IMR-90 (cell line): ENCODE measurements around the gene PARD3.

Experiments
- BHLHE40 ChIP-seq: fragments of 150-350 bp; IDR thresholded peaks from 2 replicates; pipeline ENCODE4 v1.6.1; 2016; ENCODE audit warnings: mild to moderate bottlenecking, low read depth, low read length
- CHD1 ChIP-seq: IDR thresholded peaks from 2 replicates; pipeline ENCODE4 v1.6.1; 2012; ENCODE audit warnings: low read depth, low read length, improper control_type of control experiment
- CTCF ChIP-seq: conservative IDR thresholded peaks from 2 replicates; pipeline ENCODE4 v1.5.1; 2012; ENCODE audit warnings: mild to moderate bottlenecking, low read depth, low read length, improper control_type of control experiment
- ELK1 ChIP-seq: fragments of 150-350 bp; IDR thresholded peaks from 2 replicates; pipeline ENCODE4 v1.6.1; 2016; ENCODE audit warnings: low read depth, mild to moderate bottlenecking, low read length, moderate library complexity, borderline replicate concordance
- MAFK ChIP-seq: IDR thresholded peaks from 2 replicates; pipeline ENCODE4 v1.6.1; 2012; ENCODE audit warnings: low read depth, low read length, improper control_type of control experiment
- MAZ ChIP-seq: IDR thresholded peaks from 2 replicates; pipeline ENCODE4 v1.6.1; 2012; ENCODE audit warnings: low read depth, mild to moderate bottlenecking, low read length, improper control_type of control experiment, moderate library complexity, borderline replicate concordance
- POLR2A ChIP-seq: IDR thresholded peaks from 2 replicates; pipeline ENCODE4 v1.6.1; 2012; ENCODE audit warnings: mild to moderate bottlenecking, low read depth, low read length
- RFX5 ChIP-seq: IDR thresholded peaks from 2 replicates; pipeline ENCODE4 v1.8.0; 2012; ENCODE audit warnings: low read depth, mild to moderate bottlenecking, low read length, moderate library complexity
- SMC3 ChIP-seq: fragments of 150-350 bp; IDR thresholded peaks from 2 replicates; pipeline ENCODE4 v1.6.1; 2016; ENCODE audit warnings: low read depth, mild to moderate bottlenecking, antibody characterized with exemption, low read length, moderate library complexity
- USF2 ChIP-seq: fragments of 150-350 bp; IDR thresholded peaks from 2 replicates; pipeline ENCODE4 v1.6.1; 2017; ENCODE audit warnings: mild to moderate bottlenecking, antibody characterized with exemption, low read length, low read depth

- TF ChIP-seq CTCF (no peak), POLR2A (no peak), MAFK (no peak), ELK1 (no peak), BHLHE40 (no peak), CHD1 (no peak), SMC3 (no peak), RFX5 (no peak), MAZ (no peak), USF2 (no peak)
These were observed 54.5 kb downstream of the PARD3 start for GRCh38 chr10:34760606-34761005.
